Placental epithelial cell (primary cell): Measurements from ENCODE around the gene TM7SF2. TPM values are rescaled to one million over a fixed set of nuclear protein-coding genes. Genes with fewer than 3 reads are reported as not detected.
A peak's percentile ranks its signal among the peaks of the same experiment; 100 is the strongest.

Experiments
- small RNA-seq: library from RNA; depleted of rRNA; stranded (forward); fragments of <200 nt; gene quantifications from one replicate; pipeline ENCODE3, GENCODE V24; 2012
- total RNA-seq: library from RNA; depleted of rRNA; stranded (reverse); fragments of >200 nt; gene quantifications from 2 replicates; pipeline ENCODE4 v1.2.3, GENCODE V29; 2012

Gene TM7SF2
- total RNA-seq: 18.5 and 26.9 TPM in 2 replicates

GRCh38 chr11:65111744-65112545 is at the start of gene TM7SF2:
TM7SF2 (plus strand) TSS chr11:65111872; CDS start chr11:65112016, 144 bp downstream.

GRCh38 chr11:65083834-65084597 is 27.7 kb upstream of the TM7SF2 start, which contains the start of the genes CDCA5 and ZFPL1:
CDCA5 (minus strand) TSS chr11:65084040; CDS start chr11:65083978, 62 bp downstream.
ZFPL1 (plus strand) TSS chr11:65084222; CDS start chr11:65084699, 477 bp downstream.

DNA sequence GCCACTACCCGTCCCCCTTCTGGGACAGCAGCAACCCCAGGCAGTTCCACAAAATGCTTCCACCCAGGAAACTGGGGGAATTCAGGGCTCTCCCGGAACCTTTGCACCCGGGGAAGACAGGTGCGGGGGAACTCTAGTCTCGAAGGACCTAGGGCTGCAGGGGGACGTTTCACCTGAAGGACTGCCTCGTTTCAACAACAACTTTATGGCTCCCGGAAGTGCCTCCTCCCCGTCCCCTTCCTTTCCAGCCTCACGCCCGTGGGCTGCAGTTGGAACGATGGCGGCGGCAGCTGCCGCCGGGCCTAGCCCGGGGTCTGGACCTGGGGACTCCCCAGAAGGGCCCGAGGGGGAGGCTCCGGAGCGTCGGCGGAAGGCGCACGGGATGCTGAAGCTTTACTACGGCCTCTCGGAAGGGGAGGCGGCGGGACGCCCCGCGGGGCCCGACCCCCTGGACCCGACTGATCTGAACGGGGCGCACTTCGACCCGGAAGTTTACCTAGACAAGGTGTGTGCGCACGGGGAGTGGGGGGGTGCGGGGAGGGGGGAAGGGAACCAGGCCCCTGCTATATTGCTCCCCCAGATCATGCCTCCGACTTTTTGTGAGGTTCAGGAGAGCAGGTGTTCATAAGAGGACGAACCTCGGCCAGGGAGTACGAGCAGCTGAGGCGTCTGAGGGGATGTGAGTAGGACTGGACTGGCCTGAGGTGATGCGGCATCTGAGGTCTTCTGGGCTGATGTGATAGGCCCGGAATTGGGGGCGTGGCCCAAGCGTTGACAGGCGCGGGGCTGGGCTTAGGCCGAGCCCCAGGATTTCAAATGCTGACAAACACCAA is 15.5 kb upstream of the TM7SF2 start, which contains the start of gene VPS51:
Gene VPS51, plus strand, starts transcription at position 241 of the 833 bp plus-strand sequence. Its CDS starts 37 bp downstream, at position 278.

DNA sequence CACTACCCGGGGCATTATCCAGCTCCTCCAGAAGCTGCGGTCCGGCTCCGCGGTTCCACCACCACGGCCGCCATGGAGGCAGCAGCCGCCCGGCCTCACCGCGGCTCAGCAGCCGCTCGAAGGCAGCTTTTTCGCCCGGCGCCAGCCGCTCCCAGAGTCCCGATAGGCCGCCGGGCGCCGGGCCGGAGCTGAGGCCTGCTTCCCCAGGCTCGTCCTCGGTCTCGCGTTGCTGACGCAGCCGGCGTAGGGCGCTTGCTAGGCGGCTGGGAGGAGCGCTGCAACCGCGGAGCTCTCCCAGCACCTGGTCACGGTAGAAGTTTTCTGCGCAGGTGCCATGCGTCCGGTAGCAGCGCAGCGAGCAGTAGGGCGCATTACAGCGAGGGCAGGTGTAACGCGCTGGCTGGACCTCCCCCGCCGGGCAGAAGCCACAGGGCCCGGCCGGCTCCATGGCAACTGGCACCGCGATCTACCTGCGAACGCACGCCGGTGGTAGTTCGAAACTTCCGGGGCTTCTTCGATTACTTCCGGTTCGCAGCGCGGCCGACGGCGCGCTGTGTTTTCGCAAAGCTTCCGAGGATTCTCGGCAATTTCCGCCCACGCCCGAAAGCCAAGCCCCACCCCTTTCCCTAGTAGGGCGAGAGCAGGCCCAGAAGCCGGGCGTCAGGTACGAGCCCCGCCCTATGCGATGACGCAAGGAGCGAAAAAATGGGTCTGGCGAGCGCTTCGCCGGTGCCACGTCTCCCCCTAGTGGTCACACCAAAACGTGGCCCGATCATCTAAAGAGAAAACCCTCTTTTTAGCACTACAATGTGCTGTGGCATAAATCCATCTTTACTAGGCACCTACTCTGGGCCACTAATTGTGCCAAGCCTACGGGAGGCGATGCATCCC is 5.8 kb downstream of the TM7SF2 start, which contains the start of gene ZNHIT2:
Gene ZNHIT2, minus strand, starts transcription at position 496 of the 891 bp plus-strand sequence. Its CDS starts 48 bp downstream, at position 448.

DNA sequence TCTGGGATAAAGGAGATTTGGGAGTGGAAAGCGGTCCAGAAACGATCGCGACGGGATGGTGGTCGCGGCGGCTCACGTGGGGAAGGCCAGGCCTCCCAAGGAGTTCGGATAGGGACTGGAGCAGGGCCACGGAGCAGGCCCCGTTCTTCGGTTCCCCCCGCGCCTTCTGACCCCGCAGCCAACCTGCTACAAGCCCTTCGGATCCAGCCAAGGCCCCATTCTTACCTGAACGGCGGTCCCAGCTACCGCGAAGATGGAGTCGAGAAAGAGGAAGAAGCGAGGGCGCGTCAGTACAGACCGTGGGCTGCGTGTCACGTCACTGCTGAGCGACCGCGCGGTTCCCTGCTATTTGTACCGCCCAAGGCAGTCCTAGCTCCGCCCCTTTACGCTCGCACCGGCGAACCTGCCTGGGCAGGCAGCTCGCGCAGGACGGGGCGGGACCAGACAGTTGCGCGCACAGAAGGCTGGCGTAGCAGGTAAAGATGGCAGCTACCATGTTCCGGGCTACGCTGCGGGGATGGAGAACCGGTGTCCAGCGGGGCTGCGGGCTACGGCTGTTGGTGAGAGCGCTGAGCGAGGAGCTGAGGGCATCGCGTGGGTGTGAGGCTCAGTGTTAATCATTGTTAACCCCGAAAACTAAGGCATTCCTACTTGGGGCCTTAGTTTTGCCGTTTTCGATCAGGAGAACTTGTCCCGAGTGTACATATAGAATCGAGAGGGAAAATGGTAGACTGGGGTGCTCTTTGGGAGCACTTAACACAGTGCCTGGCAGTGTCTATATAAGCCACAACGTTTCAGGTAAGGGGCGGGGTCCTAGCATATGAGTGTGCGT is 10.4 kb downstream of the TM7SF2 start, which contains the start of the genes FAU and MRPL49:
Gene FAU, minus strand, starts transcription at position 270 of the 832 bp plus-strand sequence. CDS start 321 bp downstream, outside the sequence.
Gene MRPL49, plus strand, starts transcription at position 457 of the 832 bp plus-strand sequence. Its CDS starts 26 bp downstream, at position 483.

DNA sequence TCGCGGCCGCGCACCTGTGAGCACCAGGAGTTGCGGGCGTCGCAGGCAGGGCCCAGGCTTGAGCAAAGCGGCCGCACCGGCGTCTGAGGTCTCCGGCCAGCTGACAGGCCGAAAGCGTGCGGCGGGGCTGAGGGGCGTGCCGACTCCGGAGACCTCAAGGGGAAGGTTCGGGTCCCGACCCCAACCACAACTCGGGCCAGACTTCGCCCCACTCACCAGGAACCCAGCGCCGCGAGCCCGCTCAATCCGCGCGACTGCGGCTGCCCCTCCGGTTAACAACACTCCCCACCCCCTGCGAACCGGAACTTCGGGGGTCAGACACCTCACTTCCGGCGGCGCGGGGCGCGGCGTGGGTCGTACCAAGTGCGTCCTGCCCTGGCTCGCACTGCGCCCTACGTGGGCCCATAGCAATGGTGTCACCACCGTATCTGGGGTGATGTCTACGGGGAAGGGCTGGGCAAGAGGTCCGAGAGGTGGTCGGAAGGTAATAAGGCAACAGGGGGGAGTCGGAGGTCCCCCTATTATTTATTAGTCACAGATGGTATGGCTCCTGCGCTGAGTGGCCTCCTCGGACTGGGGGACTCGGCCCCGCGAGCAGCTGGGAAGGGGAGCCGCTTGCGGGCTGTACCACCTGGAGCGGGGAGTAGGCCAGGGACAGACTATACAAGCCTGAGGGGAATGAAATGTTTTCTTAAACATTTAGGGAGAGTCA is 22.7 kb downstream of the TM7SF2 start, which contains the start of gene SYVN1:
Gene SYVN1, minus strand, starts transcription at position 280 of the 712 bp plus-strand sequence. CDS start 918 bp downstream, outside the sequence.

Small RNA genes within 50 kb of the gene (small RNA-seq; reads per million reads assigned to genes)
- gene HIGD1AP10 (not detected), gene PDCL2P2 (not detected), gene RNU2-23P (32.1 reads per million, percentile 97 among the genes with 10 or more reads in this experiment)

Other genes with a start within 250 kb of the TM7SF2 start
- gene EHD1, start 233.3 kb upstream of the TM7SF2 start, total RNA-seq: 69.1 and 238 TPM in 2 replicates
- 18.8 and 28.5 TPM in 2 replicates for gene ATG2A, start 194.7 kb upstream of the TM7SF2 start, total RNA-seq
- gene PPP2R5B, start 187.2 kb upstream of the TM7SF2 start, total RNA-seq: 10.2 and 16.7 TPM in 2 replicates
- not detected in 2 replicates for gene GPHA2, start 176.0 kb upstream of the TM7SF2 start, total RNA-seq
- gene MAJIN, start 139.8 kb upstream of the TM7SF2 start, total RNA-seq: not detected in 2 replicates
- gene BATF2, start 114.9 kb upstream of the TM7SF2 start, total RNA-seq: not detected in 2 replicates
- gene ARL2, start 97.7 kb upstream of the TM7SF2 start, total RNA-seq: 89.9 and 96.4 TPM in 2 replicates
- gene SNX15, start 84.4 kb upstream of the TM7SF2 start, total RNA-seq: 14.1 and 21.4 TPM in 2 replicates
- gene SAC3D1, start 70.7 kb upstream of the TM7SF2 start, total RNA-seq: 27.3 and 27.5 TPM in 2 replicates
- 14.3 and 27.5 TPM in 2 replicates for gene NAALADL1, start 53.3 kb upstream of the TM7SF2 start, total RNA-seq
- gene CDCA5, start 27.8 kb upstream of the TM7SF2 start, total RNA-seq: 3.6 and 4.3 TPM in 2 replicates
- gene ZFPL1, start 27.6 kb upstream of the TM7SF2 start, total RNA-seq: 45.9 and 70.3 TPM in 2 replicates
- gene VPS51, start 15.7 kb upstream of the TM7SF2 start, total RNA-seq: 196 and 371 TPM in 2 replicates
- gene ZNHIT2, start 5.8 kb downstream of the TM7SF2 start, total RNA-seq: 12.6 and 14.5 TPM in 2 replicates
- gene FAU, start 10.3 kb downstream of the TM7SF2 start, total RNA-seq: 163 and 287 TPM in 2 replicates
- 35.7 and 78.1 TPM in 2 replicates for gene MRPL49, start 10.4 kb downstream of the TM7SF2 start, total RNA-seq
- gene SYVN1, start 22.6 kb downstream of the TM7SF2 start, total RNA-seq: 20.0 and 53.9 TPM in 2 replicates
- not detected in 2 replicates for gene SPDYC, start 58.4 kb downstream of the TM7SF2 start, total RNA-seq
- 197 and 486 TPM in 2 replicates for gene CAPN1, start 70.1 kb downstream of the TM7SF2 start, total RNA-seq
- 5.0 and 6.3 TPM in 2 replicates for gene POLA2, start 150.1 kb downstream of the TM7SF2 start, total RNA-seq
- gene CDC42EP2, start 203.0 kb downstream of the TM7SF2 start, total RNA-seq: 3.1 and 23.2 TPM in 2 replicates
- gene DPF2, start 222.0 kb downstream of the TM7SF2 start, total RNA-seq: 44.5 and 64.8 TPM in 2 replicates
- gene TIGD3, start 242.9 kb downstream of the TM7SF2 start, total RNA-seq: 0.11 TPM in 1 of 2 replicates, not detected in the other